NCI-H1694 treated with DMSO at 0.1 percent for 48 hours (cell line): ENCODE data around the gene DMD.

Source experiments
- DNase-seq: peaks from one replicate; lab custom pipeline; 2025; lab: John Stamatoyannopoulos, UW

The DMD gene

GRCh38 chrX:31227250-31227649, 1984.1 kb downstream of the DMD start:
- DNase-seq = no peak

DNA sequence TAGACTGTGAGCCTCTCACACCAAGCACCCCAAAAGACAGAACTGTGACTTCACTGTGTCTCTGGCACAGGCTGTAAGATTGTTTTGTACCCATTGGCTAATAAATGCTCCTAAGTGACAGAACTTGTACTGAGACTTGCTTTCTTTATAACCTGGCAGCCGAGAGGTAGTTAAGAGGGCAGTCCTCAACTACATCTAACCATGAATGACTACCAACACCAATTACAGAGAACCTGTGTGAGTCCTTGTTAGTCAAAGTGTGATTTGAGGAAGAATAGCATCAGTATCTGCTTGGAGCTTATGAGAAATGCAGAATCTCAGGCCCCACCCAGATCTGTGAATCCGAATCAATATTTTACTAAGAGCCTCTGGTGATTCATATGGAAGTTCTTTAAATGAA, 1985.5 kb downstream of the DMD start:
- no peak for DNase-seq

DNA sequence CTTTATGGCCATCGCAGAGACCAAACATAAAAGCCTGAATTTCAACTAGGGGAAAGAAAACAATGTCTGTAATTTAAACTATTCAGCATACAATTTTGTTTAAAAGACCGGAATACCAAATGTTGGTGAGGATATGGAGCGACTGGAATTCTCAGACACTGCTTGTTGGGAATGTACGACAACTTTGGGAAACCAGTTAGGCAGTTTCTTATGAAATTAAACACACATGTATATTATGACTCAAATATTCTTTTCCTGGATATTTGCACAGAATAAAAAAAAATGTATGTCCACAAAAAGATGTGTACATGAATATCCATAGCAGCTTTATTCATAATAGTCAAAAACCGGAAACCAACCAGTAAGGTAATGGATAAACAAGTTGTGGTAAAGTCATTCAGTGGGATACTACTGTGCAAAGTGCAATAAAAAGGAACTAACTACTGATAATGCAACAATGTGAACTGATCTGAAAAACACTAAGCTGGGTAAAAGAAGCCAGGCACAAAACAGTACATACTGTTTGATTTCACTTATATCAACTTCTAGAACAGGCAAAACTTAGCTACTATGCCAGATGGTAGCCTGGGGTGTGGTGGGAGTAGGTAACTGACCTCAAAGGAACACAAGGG, 1986.9 kb downstream of the DMD start:
- no peak for DNase-seq

GRCh38 chrX:31223817-31224216, 1987.5 kb downstream of the DMD start:
- DNase-seq = no peak

DNA sequence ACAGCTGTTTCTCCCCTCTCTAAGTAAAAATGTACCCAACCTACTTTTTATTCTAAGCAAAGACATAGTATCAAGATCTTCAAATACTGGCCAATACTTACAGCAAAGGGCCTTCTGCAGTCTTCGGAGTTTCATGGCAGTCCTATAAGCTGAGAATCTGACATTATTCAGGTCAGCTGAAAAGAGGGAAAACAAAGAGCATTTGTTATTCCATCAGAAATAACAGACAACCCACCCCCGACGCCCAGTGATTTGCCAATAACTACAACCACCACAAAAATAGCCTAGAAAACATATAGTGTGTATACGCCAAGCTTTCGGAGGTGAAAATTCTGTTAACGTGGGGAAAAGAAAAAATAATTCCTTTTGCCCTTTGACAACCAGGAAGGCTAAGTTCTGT, 1988.4 kb downstream of the DMD start:
- no peak for DNase-seq

DNA sequence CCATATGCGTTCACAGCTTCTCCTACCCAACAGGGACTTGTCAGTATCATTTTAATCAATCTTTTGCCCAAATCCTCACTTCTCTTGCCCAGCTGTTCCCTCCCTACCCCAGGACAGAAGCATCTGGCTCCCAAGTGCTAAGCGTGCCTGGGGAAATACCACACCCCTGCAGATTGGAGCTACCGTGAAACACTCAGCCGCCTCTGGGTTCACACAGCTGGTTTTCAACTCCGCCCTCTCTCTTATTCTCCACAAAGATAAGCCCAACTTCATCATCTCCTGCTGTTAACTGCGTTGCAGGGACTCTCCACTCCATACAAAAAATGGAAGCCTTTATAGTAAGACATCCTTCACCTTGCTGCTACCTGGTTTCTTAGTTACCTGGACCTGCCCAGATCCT, 1992.2 kb downstream of the DMD start:
- DNase-seq = no peak

DNA sequence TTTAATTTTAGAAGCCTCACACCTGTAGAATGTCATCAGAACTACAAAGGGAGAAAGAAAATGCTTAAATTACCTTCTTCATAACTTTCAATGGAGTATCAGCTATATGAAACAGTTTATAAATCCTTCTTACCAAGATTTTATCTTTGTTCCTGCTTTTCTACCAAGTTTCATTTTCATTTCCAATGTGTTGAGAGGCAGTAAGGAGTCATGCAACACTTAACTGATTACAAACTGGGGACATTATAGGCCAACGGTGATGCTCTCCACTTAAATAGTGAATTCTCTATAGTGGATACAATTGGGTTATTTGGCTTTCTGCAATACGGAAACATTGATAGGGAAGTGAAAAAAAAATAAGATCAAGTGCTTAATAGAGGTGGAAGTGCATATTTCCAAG, 1994.3 kb downstream of the DMD start:
- no peak for DNase-seq

- DNase-seq = no peak
These were observed 1996.0 kb downstream of the DMD start for GRCh38 chrX:31215277-31215815.

GRCh38 chrX:31213941-31214340, 1997.4 kb downstream of the DMD start:
- no peak for DNase-seq

DNA sequence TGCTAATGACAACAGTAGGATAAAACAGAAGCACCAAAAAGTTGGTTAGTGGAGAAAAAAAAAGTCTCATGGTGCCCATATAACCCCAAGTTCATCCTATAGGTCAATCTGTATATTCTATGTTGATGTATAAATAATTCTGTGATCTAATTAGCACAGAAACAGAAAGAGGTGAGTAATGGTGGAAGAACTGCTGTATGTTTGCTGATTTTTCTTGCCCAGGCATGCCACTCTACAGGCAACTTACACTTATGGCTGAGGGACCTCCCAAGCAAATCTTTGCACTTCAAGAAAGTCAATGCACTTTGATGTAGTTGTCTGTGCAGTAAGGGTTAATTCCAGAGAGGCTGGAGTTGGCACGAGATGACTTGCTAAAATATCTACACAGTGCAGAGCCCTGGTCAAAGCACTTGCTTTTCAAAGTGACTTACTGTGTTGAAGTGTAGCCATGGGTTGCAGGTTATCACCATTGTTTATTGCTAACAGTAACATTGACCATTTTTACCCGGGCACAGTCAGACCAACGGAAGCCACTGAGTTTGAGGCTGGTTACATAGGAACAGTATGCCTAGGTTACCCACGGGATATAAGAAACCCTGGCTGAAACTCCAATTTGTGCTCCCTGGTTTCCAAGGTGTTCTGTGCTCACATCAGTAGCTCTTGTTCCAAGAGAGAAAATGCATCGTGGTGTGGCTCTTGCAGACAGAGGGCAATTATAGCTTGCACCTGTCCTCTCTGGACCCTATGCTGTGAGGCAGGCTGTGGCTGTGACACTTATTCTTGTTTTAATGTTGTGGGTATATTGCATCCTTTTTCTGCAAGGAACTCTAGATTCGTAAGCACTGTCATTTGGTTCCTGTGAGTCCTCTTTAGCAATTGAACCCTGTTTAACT, 1998.2 kb downstream of the DMD start:
- DNase-seq = no peak

DNA sequence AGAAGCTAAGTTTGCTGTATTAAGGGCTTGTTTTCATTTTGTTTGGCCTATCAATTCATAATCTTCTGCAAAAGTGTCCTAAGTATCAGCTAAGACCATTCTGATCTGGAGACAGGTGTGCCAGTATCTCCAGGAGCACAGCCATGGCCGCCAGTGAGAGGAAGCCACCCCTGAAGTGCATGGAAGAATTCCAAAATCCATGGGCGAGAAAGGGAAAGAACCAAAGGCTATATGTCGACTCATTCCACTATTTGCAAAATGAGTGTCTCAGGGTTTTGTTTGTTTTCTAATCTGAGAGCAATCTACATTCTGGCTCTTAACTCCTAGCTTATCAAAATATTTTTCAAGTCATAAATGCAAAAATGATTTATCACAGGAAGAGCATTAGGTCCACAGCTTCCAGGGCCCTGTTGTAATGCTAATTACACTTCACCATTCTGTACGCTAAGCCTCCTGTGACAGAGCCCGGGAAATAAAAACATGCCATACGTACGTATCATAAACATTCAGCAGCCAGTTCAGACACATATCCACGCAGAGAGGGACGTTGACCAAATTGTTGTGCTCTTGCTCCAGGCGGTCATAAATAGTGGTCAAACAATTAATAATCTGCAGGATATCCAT, 2002.2 kb downstream of the DMD start:
- DNase-seq = no peak

- no peak for DNase-seq
These were observed 2009.8 kb downstream of the DMD start for GRCh38 chrX:31201503-31201902.

GRCh38 chrX:31200430-31200829, 2010.9 kb downstream of the DMD start:
- DNase-seq = no peak

DNA sequence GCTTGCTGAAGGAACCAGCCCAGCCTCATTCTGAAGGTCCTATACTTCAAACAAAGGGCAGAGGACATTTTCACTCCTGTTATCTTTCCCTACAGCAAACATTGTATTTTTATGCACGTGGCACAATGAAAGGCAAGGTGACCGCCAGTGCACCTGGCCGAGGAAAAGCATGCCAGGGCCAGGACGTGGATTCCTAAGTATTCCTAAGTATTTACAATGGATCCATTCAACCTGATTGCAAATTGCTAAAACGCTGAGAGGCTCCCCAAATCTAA, 2011.6 kb downstream of the DMD start:
- DNase-seq = no peak

DNA sequence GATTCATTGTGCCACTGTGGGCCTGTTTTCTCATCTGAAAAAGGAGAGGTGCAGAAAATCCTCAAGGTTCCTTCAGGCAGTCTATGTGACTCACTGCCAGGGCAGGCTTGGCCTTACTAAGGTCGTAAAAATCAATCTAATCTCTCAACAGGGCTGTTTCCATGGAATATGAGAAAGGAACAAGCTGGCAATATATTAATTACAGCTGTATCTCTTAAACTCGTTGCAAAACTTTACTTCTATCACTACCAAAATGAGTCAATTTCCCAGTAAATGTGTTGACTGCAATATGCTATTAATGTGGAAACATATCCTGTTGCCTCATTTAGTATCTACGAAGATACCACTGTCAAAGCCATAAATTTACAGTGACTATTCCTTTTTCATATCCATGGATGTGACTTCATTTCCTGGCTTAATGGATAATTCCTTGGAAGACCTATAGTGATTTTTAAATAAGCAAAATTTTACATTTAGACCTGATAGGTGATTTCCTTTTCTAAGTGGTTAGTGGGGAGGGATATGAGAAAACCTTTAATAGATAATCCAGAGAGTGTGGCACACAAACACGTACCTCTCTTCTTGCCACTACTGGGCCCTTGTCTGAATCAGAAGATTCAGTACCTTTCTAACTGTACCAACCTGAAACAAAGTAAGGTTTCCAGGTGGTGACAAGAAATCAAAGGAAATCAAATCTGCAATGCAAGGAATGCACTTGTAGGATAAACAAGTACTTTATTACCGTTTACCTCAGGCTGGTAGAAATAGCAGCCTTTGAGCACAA, 2012.1 kb downstream of the DMD start:
- DNase-seq = no peak

GRCh38 chrX:31190221-31190975, 2021.0 kb downstream of the DMD start:
- DNase-seq = no peak

GRCh38 chrX:31186693-31187338, 2024.5 kb downstream of the DMD start:
- DNase-seq = no peak

DNA sequence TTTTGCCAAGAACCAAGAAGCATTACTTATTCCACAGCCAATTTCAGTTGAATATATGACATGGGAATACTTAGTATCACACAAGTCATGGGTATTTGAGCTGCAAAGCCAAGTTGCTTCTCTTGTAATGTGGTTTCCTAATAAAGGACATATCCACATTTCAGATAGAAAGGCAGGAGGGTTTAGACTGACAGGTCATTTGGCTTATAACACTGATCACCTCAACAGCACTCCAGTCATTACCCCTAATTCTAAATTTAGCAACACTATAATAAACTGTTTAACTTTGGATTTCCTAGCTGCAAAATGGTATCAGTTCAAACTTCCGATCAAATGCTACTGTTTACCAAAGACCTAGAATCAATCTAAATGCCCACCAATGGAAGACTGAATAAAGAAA, 2025.5 kb downstream of the DMD start:
- no peak for DNase-seq

DNA sequence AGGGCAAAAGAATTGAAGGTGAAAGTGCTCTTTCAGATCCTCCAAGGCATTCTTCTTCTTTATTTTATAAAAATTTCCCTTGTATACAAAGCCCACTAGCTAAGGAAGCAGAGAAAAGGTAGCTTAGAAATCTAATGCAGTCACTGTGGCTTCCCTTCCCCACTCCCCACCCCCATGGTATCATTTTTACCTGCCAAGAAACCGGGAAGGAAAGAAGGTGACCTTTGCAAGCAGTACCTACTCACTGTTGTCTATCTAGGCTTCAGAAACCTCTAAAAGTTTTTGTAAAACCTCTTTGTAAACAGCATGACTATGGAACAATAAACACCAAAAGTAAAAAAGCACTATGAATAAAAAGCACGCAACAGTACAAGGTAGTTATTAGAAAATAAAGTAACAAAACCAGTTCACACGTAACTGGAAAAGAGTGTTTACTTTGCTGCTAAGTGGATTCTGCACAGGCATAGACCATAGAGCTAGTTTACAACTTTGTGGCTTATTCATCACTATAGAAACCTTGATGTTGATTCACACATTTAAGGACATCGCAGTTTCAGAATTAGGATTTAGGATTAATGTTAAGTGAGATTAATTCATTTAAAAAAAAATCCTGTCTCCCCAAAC, 2029.9 kb downstream of the DMD start:
- DNase-seq = no peak

- DNase-seq = no peak
These were observed 2032.1 kb downstream of the DMD start for GRCh38 chrX:31179203-31179602.

DNA sequence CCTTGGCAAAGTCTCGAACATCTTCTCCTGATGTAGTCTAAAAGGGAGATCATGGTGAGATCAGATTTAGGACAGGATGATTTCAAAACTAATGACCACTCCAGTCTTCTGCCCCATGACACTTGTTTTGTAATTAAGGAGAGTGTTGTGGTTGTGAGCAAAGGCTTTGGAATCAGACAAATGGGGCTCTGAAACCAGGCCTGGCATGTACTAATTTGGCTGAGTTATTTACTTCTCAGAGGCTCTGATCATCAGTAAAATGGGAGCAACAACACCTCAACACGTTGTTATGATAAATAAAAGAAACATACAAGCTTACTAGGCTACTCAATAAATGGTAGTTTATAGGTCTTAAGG, 2032.6 kb downstream of the DMD start:
- DNase-seq = no peak
